K562 (cell line): Measurements from ENCODE around the gene RO60. TPM values are rescaled to one million over a fixed set of nuclear protein-coding genes. Genes with fewer than 3 reads are reported as not detected.

Experiments
- DACH1 ChIP-seq: fragments of 450-650 bp; IDR thresholded peaks from 2 replicates; pipeline ENCODE4 v1.6.1; 2018; ENCODE audit not compliant: partially characterized antibody
- DPF2 ChIP-seq: fragments of 450-650 bp; IDR thresholded peaks from 2 replicates; pipeline ENCODE4 v1.6.1; 2016
- GTF2E2 ChIP-seq: fragments of 200-800 bp; sonication (Bioruptor generic); IDR thresholded peaks from 2 replicates; pipeline ENCODE4 v1.6.1; 2016; ENCODE audit warnings: missing genetic modification characterization, missing compliant biosample characterization
- HDAC2 ChIP-seq: fragments of 450-650 bp; IDR thresholded peaks from 2 replicates; pipeline ENCODE4 v1.6.1; 2016; ENCODE audit warnings: mild to moderate bottlenecking
- MTA1 ChIP-seq: fragments of 450-650 bp; IDR thresholded peaks from 2 replicates; pipeline ENCODE4 v1.6.1; 2017; ENCODE audit warnings: borderline replicate concordance
- NCOR1 ChIP-seq: fragments of 450-650 bp; IDR thresholded peaks from 2 replicates; pipeline ENCODE4 v1.6.1; 2016; ENCODE audit warnings: mild to moderate bottlenecking, moderate library complexity
- RBBP5 ChIP-seq: fragments of 200-600 bp; sonication (generic); IDR thresholded peaks from 2 replicates; pipeline ENCODE4 v1.6.1; 2012; ENCODE audit warnings: borderline replicate concordance, mild to moderate bottlenecking, low read length, control low read depth, inconsistent platforms; ENCODE audit not compliant: insufficient read depth, poor library complexity, severe bottlenecking
- TAF7 ChIP-seq: fragments of 450-650 bp; IDR thresholded peaks from 2 replicates; pipeline ENCODE4 v1.6.1; 2016; ENCODE audit warnings: missing genetic modification characterization, missing compliant biosample characterization
- ZNF143 ChIP-seq: sonication (generic); formaldehyde crosslinking; IDR thresholded peaks from 2 replicates; pipeline ENCODE4 v1.9.0; 2022; ENCODE audit warnings: mild to moderate bottlenecking, missing genetic modification reagents
- ZNF212 ChIP-seq: fragments of 450-650 bp; formaldehyde crosslinking; IDR thresholded peaks from 2 replicates; pipeline ENCODE4 v1.4.0; 2020; ENCODE audit warnings: mild to moderate bottlenecking
- ZNF395 ChIP-seq: fragments of 200-800 bp; sonication (Bioruptor generic); IDR thresholded peaks from 2 replicates; pipeline ENCODE4 v1.6.1; 2017; ENCODE audit warnings: missing genetic modification characterization, missing compliant biosample characterization
- ZNF589 ChIP-seq: fragments of 200-800 bp; sonication (Bioruptor generic); IDR thresholded peaks from 2 replicates; pipeline ENCODE4 v1.6.1; 2016; ENCODE audit warnings: low read depth, missing genetic modification characterization, missing compliant biosample characterization
- polyA plus RNA-seq, 8 experiments: library from polyadenylated mRNA; depleted of rRNA in 4 of 8; stranded (reverse) in 5 of 8; unstranded in 3 of 8; fragments of >200 nt; fragmentation: Nextera tagmentation in 2 of 8; fragmentation: Illumina TruSeq in 1 of 8; extraction: Ambion mirVana in 2 of 8; extraction: Trizol in 1 of 8; gene quantifications; 2 replicates each; pipeline versions ENCODE4 v1.2.1 to v1.2.3, GENCODE V29; 2011 to 2014; ENCODE audit warnings: inconsistent platforms in 1 of 8, missing spikeins in 1 of 8
- total RNA-seq, 7 experiments: library from RNA; depleted of rRNA in 6 of 7; stranded (reverse); fragments of >200 nt in 6 of 7; fragmentation: Illumina TruSeq in 2 of 7; extraction: Trizol in 2 of 7; gene quantifications; 2 replicates each; pipeline versions ENCODE4 v1.2.1 to v1.2.3, GENCODE V29; 2011 to 2021; ENCODE audit warnings: low replicate concordance in 1 of 7
- TF ChIP-seq, protein P1 (sequence below): sonication (generic); formaldehyde crosslinking; IDR thresholded peaks from 2 replicates; pipeline ENCODE4 v1.8.0; 2023; ENCODE audit warnings: missing genetic modification reagents, mild to moderate bottlenecking, borderline replicate concordance

The RO60 gene
- total and polyA plus RNA-seq, 9 of the 15 experiments (the other 6 are each of a cell fraction or from before 2014, with no cell fraction given) = 24.9 to 187 (median 101) TPM

DNA sequence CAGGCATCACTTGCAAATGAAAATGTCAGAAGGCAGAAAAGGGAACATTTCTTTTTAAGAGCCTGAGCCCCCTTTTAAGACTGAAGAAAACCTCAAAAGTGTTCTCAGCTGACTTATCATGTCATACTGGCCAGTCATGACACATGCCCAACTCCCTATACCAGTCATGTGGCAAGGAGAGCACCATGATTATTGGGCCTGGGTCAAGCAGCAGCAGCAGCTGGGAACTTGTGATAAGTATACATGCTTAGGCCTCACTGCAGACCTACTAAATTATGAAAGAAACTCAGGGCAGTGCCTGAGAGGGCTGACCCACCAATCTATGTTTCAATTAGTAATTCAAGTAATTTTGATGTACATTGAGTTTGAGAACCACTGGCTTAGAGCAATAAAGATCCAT lies 8.6 kb downstream of the RO60 start (continued):
- TF ChIP-seq, protein P1, sequence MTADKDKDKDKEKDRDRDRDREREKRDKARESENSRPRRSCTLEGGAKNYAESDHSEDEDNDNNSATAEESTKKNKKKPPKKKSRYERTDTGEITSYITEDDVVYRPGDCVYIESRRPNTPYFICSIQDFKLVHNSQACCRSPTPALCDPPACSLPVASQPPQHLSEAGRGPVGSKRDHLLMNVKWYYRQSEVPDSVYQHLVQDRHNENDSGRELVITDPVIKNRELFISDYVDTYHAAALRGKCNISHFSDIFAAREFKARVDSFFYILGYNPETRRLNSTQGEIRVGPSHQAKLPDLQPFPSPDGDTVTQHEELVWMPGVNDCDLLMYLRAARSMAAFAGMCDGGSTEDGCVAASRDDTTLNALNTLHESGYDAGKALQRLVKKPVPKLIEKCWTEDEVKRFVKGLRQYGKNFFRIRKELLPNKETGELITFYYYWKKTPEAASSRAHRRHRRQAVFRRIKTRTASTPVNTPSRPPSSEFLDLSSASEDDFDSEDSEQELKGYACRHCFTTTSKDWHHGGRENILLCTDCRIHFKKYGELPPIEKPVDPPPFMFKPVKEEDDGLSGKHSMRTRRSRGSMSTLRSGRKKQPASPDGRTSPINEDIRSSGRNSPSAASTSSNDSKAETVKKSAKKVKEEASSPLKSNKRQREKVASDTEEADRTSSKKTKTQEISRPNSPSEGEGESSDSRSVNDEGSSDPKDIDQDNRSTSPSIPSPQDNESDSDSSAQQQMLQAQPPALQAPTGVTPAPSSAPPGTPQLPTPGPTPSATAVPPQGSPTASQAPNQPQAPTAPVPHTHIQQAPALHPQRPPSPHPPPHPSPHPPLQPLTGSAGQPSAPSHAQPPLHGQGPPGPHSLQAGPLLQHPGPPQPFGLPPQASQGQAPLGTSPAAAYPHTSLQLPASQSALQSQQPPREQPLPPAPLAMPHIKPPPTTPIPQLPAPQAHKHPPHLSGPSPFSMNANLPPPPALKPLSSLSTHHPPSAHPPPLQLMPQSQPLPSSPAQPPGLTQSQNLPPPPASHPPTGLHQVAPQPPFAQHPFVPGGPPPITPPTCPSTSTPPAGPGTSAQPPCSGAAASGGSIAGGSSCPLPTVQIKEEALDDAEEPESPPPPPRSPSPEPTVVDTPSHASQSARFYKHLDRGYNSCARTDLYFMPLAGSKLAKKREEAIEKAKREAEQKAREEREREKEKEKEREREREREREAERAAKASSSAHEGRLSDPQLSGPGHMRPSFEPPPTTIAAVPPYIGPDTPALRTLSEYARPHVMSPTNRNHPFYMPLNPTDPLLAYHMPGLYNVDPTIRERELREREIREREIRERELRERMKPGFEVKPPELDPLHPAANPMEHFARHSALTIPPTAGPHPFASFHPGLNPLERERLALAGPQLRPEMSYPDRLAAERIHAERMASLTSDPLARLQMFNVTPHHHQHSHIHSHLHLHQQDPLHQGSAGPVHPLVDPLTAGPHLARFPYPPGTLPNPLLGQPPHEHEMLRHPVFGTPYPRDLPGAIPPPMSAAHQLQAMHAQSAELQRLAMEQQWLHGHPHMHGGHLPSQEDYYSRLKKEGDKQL (CRISPR knock-in tag) = no peak
- TF ChIP-seq HDAC2 (0 out of 2 replicates have a peak, but pooled peaks have one; percentile 14), ZNF143 (CRISPR knock-in tag) (no peak), DPF2 (peak; percentile 74), GTF2E2 (no peak), ZNF212 (no peak), RBBP5 (no peak), TAF7 (tag) (no peak), MTA1 (no peak), NCOR1 (peak; percentile 78), ZNF395 (CRISPR knock-in tag) (0 out of 2 replicates have a peak, but pooled peaks have one; percentile 47), ZNF589 (peak; percentile 61; the same call in 1 of the 2 replicates), DACH1 (peak; percentile 27)
